Pancreas (tissue), 10 donors: ENCODE measurements around the gene USP14. TPM values are rescaled to one million over a fixed set of nuclear protein-coding genes. Genes with fewer than 3 reads are reported as not detected.

Experiments
- ATAC-seq, 4 donors: fragments of 200-7000 bp; cut with Tn5 transposase; one replicate each; pipeline versions ENCODE4 v1.8.0 to v1.9.1; 2020; ENCODE audit warnings: mild to moderate bottlenecking in 4 of 4, moderate library complexity in 4 of 4
- DNase-seq, 6 donors: peaks; one replicate each; pipeline ENCODE4 v3.0.0-alpha.2; 2020
- FAIRE-seq: peaks from 2 replicates; lab custom pipeline; 2012; peaks lifted over from hg19 to GRCh38; lab: Jason Lieb, UNC
- H3K27ac ChIP-seq, 4 donors: fragments of 200-600 bp; sonication (generic); 1 replicate in 3 of 4; 2 replicates in 1 of 4; pipeline versions ENCODE4 v1.5.0 to v1.8.0; 2020
- H3K27me3 ChIP-seq, 4 donors: fragments of 200-600 bp; one replicate each; pipeline ENCODE4 v1.8.0; 2021
- H3K36me3 ChIP-seq, 3 donors: fragments of 200-600 bp; sonication (generic) in 1 of 3; one replicate each; pipeline versions ENCODE4 v1.5.0 to v1.8.0; 2020 to 2021
- H3K4me1 ChIP-seq, 3 donors: fragments of 200-600 bp; one replicate each; pipeline ENCODE4 v1.8.0; 2021
- H3K4me3 ChIP-seq, 4 donors: fragments of 200-600 bp; sonication (generic) in 2 of 4; one replicate each; pipeline versions ENCODE4 v1.5.0 to v1.8.0; 2020 to 2021
- H3K9me3 ChIP-seq, 4 donors: fragments of 200-600 bp; one replicate each; pipeline ENCODE4 v1.8.0; 2021
- CTCF ChIP-seq, 4 donors: fragments of 200-600 bp; sonication (generic) in 3 of 4; IDR thresholded peaks; one replicate each; pipeline versions ENCODE4 v1.5.0 to v1.8.0; 2021; ENCODE audit warnings: antibody characterized with exemption in 4 of 4
- WGBS, 2 donors: extraction: QIAGEN DNeasy Blood & Tissue Kit; methylation state at CpG; one replicate each; pipeline ENCODE4 v1.1.7; 2013; 5-methylcytosine and 5-hydroxymethylcytosine counted together
- intact Hi-C, 3 donors: fragments of 100-400 bp; cut with DNase I; formaldehyde crosslinking; loops; one replicate each; pipeline versions ENCODE4 v1.11.1 to v1.14.2; 2022
- polyA plus RNA-seq, 2 donors: library from polyadenylated mRNA; stranded (reverse); fragments of 200-250 nt; gene quantifications; one replicate each; pipeline ENCODE4 v1.2.3, GENCODE V29; 2013
- total RNA-seq, 6 donors: library from RNA; stranded (reverse); fragmentation: NEBNext Ultra II Directional in 4 of 6; extraction: Animal tissue kit (Norgen Biotek cat#: 25700) in 4 of 6; gene quantifications; one replicate each; pipeline versions ENCODE4 v1.2.1 to v1.2.4, GENCODE V29; 2021 to 2023
- donor health status: healthy with polysubstance abuse.
- donor health status: DM: no; HTN: no; CAD: no; lungs with moderate emphysema.
- donor health status: DM: no; HTN: no; CAD: no.
- donor health status: control.
- donor health status: control.
- donor health status: Bipolar disorder and iron deficiency.
- donor health status: DM: yes; HTN: yes; CAD: no.
- donor health status: DM: no; HTN: no; CAD: no.
- donor health status: DM: no; HTN: no; CAD: no.
- donor health status: DM: yes; HTN: yes; CAD: no.

The USP14 gene
- total and polyA plus RNA-seq, 8 donors = 6.8 to 21.4 (median 15.5) TPM

- Histone ChIP-seq H3K27ac (no peak overlapping the region), H3K36me3 (no peaks in the 10 kb centered on the region), H3K27me3 (no peaks in the 10 kb centered on the region), H3K4me1 (no peaks in the 10 kb centered on the region), H3K9me3 (no peaks in the 10 kb centered on the region), H3K4me3 (no peak overlapping the region)
- no peak for DNase-seq
- no peak for TF ChIP-seq CTCF (IDR thresholded peaks at IDR 0.05)
- no peak for FAIRE-seq
- WGBS, 2 donors = 65 to 81% methylated on average over 6 of the region's 6 CpGs
- intact Hi-C loops = no loop called here
- ATAC-seq = no peak
Observed at GRCh38 chr18:148841-149240, 9.5 kb upstream of the USP14 start.

- intact Hi-C loops = no loop called here
- Histone ChIP-seq H3K9me3 (no peaks in the 10 kb centered on the region), H3K27ac (no peak overlapping the region), H3K4me3 (no peak overlapping the region), H3K27me3 (no peaks in the 10 kb centered on the region), H3K4me1 (no peaks in the 10 kb centered on the region), H3K36me3 (no peaks in the 10 kb centered on the region)
- TF ChIP-seq CTCF (IDR thresholded peaks at IDR 0.05) = no peak
- FAIRE-seq = no peak
- ATAC-seq = no peak
- no peak for DNase-seq
- 75 to 77% methylated on average over 7 of the region's 7 CpGs for WGBS, 2 donors
Observed at GRCh38 chr18:154151-154550, 4.2 kb upstream of the USP14 start.

- Histone ChIP-seq H3K4me1 (peaks cover 0 to 10% (median 1%) of the 10 kb centered on the region in 3 donors), H3K36me3 (no peaks in the 10 kb centered on the region), H3K4me3 (no peak overlapping the region), H3K27me3 (no peaks in the 10 kb centered on the region), H3K27ac (no peak overlapping the region), H3K9me3 (no peaks in the 10 kb centered on the region)
- TF ChIP-seq CTCF (IDR thresholded peaks at IDR 0.05) = no peak
- intact Hi-C loops = no loop called here
- 80 to 83% methylated on average over 6 of the region's 6 CpGs for WGBS, 2 donors
- FAIRE-seq = no peak
- no peak for ATAC-seq
- DNase-seq = no peak
Observed at GRCh38 chr18:155688-156087, 2.7 kb upstream of the USP14 start.

- TF ChIP-seq CTCF (IDR thresholded peaks at IDR 0.05) = no peak
- FAIRE-seq (no peak), ATAC-seq (no peak), DNase-seq (no peak)
- no peaks in the 10 kb centered on the region for H3K36me3 ChIP-seq
- peaks cover 0 to 16% (median 5%) of the 10 kb centered on the region in 3 donors for H3K4me1 ChIP-seq
- no peak overlapping the region for H3K4me3 ChIP-seq
- WGBS, 2 donors = 92 to 93% methylated on average over 6 of the region's 6 CpGs
- H3K9me3 ChIP-seq = no peaks in the 10 kb centered on the region
- no peak overlapping the region for H3K27ac ChIP-seq
- intact Hi-C loops = no loop called here
- no peaks in the 10 kb centered on the region for H3K27me3 ChIP-seq
Observed at GRCh38 chr18:156514-157230, 1.7 kb upstream of the USP14 start.

- no peaks in the 10 kb centered on the region for H3K9me3 ChIP-seq
- intact Hi-C loops = no loop called here
- DNase-seq = no peak
- H3K27me3 ChIP-seq = no peaks in the 10 kb centered on the region
- 1% methylated on average over 23 of the region's 23 CpGs for WGBS, 2 donors
- FAIRE-seq = no peak
- ATAC-seq = no peak
- peak overlapping the region; percentile 56 to 74 (median 70) for H3K27ac ChIP-seq
- no peaks in the 10 kb centered on the region for H3K36me3 ChIP-seq
- no peak for TF ChIP-seq CTCF (IDR thresholded peaks at IDR 0.05)
- H3K4me1 ChIP-seq = peaks cover 0 to 16% (median 5%) of the 10 kb centered on the region in 3 donors
- H3K4me3 ChIP-seq = peak overlapping the region; percentile 49 to 95 (median 82)
Observed at GRCh38 chr18:159037-159652, 788 bp downstream of the USP14 start.
